GM21717 (cell line): ENCODE results near the gene MEGF9.

Experiments used
- ATAC-seq: cut with Tn5 transposase; IDR thresholded peaks from one replicate; pipeline ENCODE4 v1.9.1; 2021; ENCODE audit warnings: mild to moderate bottlenecking, moderate library complexity; ENCODE audit not compliant: unreplicated experiment

The MEGF9 gene

DNA sequence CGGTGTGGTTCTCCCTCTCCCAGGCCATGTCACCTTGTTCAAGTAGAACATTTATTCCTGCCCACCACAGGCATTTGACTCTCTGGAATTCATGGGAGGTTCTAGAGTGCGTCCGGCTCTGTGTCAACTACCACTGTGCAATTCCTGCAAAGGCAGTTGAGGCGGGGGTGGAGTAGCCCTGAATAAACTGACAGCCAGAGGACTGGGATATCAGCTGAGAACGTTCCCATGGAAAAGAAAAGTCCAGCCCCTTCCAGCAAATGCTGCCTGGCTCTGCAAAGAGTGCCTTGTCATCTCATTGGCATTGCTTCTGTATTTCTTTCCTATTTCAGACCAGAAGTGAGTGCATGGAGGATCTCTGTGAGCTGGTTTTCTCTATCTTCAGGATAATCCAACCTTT, 18.9 kb upstream of the MEGF9 start:
- no peak for ATAC-seq

DNA sequence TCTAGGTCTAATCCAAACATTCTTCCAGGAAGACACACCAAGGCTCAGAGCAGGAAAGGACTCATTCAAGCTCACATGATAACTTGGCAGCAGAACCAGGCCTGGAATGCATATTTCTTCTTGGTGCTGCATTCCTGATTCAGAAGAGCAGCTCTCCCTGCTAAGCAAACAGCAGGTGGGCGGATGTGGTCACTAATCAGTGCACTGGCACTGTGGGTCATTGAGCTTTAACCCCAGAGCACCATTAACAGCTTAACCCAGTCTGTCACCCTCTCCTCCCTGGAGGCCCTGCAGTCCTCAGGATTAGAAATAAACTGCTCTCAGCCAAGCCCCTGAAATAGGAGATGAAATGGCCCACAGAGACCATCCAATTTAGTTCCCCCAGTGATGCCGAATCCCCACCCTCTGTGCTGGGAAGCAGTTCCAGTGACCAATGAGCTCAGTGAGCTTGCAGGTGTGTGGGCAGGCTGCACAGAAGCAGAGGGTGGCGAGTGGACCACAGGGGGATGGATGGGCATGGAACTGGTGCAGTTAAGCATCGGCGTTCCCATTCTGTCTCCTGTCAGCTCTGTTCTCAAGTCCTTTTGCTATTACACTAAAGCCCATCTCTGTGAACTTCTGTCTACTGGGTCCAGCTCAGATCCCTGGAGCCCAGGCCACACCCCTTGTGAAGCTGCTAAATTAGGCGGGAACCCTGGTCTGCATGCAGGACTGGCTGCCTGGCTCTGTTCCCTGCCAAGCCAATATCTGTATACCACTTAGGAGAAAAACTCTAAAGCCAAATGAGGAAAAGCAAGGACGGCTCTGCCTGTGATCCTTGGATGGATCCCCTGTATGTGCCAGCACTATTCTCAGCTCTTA, 16.6 kb upstream of the MEGF9 start:
- no peak for ATAC-seq

DNA sequence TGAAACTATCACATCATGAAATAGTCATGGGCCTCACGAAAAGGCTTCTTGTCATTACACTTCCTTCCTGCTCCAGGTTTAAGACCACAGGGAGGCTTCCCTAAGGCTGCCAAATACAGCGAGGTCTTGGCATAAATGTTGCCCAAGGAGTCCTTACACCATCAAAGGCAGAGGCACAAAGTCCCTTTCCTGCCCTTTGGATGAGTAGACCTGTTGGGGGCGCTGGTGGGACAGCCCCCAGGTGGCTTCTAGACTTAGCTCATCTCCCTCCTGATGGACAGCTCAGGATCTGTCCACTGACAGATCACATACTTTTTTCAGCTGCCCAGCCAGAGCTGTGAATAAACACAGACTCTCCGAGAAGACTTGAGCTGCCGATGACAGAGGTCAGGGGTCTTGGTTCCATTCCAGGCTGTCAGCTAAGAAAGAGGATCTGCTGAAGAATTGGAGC, 15.5 kb upstream of the MEGF9 start:
- no peak for ATAC-seq

DNA sequence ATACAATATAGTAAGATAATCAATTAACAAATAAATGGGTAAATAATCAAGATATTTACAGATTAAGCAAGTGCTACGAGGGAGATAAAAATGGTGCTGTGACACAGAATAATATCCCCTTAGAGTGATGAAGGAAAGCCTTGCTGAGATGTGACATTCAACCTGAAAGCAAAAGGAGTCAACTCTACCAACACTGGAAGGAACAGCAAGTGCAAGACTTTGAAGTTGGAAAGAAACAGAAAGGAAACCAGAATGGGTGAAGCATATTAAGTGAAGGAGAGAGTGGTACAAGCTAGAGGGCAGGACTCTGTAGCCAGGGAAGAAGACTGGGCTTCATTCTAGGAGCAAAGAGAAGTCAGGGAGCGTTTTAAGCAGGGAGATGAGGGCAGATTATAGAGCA, 12.2 kb upstream of the MEGF9 start:
- peak; percentile 60 for ATAC-seq

- ATAC-seq, result no peak
These were observed 11.6 kb upstream of the MEGF9 start for GRCh38 chr9:120725907-120726306.

DNA sequence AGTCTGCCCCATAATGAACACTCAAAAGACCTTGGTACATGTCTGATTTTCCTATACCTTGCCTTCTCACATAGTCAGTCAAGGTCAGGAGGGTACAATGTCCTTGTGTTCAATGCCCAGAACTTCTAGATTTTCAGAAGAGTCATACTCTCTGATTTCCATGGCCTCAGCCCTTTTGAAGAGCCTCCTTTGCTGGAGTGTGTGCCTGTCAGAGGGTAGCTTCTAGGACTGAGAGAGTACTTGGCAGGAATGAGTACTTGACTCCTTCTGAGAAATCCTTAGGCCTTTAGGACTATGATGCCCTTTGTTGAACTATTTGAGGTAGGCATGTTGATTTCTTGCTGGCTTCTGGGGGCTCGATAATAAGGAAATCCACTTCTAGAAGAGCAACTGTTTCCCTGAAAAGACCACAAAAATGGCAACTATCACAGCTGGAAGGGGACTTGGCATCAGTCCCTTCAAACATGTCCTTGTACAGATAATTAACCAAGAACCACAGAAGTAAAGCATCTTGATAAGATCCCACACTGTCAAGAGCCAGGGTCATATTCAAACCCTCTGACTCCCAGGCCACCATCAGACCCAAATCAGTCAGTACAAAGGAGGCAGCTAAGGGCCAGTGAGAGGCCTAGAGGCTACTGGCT, 10.6 kb upstream of the MEGF9 start:
- no peak for ATAC-seq

DNA sequence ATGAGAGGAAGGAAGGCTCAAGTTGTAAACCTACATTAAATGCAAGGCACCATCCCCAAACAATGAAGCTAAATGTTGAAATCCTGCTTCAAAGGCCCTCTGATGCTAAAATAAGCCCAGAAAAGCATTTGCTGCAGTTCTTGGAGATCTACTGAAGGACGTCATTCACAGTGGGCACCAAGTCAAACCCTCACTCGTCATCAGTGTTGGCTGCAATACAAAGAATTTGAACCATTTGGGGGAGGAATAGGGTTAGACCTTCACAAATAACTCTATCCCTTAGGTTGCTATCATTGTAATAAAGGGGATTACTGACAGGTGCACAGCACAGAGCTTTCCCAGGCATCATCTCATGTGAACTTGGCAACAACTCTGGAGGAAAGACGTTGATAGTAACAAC, 9.3 kb upstream of the MEGF9 start:
- no peak for ATAC-seq

DNA sequence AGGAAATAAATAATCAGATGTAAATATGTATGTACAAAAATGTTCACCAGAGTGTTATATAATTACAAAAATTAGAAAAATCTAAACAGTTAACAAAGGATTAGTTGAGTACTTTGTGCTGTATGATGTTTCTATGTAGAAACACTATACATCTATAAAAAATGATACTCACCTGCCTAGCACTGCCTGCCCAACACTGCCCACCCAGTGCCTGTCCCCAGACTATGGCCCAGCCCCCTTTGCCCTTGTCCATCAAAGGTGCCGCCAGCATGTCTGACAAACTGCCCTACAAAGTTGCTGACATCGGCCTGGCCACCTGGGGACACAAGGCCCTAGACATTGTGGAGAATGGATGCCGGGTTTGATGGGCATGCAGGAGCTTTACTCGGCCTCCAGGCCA, 6.1 kb upstream of the MEGF9 start:
- no peak for ATAC-seq

DNA sequence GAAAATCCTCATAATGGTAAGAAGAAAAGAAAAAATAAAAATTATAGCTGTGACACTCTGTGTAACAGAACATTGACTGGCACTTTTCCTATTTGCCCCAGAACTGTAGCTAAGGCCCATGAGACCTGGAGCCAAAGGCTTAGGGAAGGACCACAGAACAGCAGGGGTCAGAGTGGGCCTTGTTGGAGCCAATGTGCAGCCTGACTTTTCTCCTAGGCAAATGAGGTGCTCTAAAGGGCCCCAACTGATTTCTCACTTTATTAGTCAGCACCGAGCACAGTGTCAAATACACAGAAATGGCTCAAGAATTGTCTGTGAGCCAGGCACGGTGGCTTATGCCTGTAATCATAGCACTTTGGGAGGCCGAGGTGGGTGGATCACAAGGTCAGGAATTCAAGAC, 4.0 kb upstream of the MEGF9 start:
- ATAC-seq, result no peak

- no peak for ATAC-seq
These were observed 2.9 kb upstream of the MEGF9 start for GRCh38 chr9:120717176-120717575.

GRCh38 chr9:120716483-120716882, 2.2 kb upstream of the MEGF9 start:
- no peak for ATAC-seq

DNA sequence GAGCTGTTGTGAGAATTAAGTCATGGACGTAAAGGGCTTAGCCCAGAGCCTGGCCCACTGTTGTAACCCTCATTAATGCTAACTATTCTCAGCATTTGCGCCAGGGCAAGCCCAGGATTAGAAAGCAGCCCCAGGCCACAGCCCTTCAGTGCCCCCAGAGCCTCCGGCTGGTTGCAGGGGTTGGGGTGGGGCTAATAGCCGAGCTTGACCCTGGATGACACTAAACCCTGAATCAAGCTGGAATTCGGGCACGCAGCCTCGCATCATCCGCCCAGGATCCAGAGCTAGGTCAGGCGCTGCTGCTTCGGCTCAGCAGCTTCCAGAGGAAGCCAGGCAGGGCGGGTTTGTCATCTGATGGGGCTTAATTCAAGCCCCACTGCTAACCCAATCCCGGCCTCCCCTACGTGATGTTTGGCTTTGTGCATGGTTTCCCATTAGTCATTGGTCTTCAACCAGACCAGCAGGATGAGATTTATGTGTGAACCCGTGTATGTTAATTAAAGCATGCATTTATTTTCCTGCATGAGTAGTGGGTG, 1.2 kb upstream of the MEGF9 start:
- ATAC-seq, result no peak

DNA sequence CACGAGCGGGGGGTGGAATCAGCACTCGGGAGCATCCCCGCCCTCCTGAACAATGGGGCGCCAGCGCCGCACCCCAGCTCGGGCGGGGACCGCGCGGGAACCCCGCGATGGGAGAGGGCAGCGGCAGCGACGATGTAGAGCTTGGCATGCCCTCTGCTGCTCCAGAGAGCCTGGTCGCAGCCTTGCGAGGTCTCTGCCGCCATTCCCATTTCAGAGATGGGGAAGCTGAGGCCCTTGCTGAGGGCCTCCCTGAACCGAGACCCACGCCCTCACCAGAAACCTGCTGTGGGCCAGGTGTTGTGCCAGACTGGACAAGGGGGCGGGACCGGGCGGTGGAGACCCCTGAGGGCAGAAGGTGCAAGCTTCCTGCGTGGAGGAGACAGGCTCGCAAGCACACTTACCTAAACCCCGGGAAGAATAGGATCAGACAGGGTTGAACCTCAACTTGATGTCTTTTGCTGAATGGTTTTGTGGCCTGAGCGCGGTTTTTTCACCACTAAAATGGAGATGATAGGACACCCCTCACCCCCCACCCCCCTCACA, 647 bp upstream of the MEGF9 start:
- ATAC-seq, result no peak

DNA sequence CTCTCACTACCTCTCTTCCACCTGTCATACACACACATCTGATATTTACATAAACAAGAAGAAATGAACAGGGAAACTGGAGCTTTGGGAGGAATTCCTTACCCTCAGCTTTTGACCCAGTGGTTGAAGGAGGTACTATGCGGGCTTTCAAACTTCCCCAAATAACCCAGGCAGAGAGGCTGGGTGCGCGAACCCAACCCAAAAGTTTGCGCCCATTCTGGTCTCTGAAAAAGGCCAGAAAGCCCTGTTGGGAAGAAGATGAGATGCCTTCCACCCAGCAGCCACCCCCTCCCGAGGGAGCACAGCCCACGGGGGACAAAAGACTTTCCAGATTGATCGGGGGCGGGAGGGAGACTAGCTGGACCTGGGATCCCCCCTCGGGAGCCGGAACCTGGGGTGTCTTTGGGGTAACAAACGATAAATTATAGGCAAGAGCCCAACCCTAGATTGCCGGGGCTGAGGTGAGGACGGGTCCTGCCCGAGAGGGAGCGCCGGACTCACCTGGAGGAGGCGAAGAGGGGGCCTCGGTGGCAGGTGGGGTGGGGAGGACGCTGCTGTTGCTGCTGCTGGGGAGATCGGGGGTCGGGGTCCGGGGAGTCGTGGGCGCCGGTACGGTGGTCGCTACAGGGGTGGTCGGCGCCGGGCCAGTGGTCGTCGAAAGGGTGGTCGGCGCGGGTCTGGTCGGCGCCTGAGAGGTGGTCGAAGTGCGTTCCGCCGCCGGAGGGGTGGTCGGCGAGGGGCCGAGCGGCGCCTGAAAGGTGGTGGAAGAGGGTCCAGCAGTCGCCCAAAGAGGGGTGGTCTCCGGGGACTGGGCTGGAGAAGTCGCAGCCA, 798 bp downstream of the MEGF9 start:
- ATAC-seq, result no peak

DNA sequence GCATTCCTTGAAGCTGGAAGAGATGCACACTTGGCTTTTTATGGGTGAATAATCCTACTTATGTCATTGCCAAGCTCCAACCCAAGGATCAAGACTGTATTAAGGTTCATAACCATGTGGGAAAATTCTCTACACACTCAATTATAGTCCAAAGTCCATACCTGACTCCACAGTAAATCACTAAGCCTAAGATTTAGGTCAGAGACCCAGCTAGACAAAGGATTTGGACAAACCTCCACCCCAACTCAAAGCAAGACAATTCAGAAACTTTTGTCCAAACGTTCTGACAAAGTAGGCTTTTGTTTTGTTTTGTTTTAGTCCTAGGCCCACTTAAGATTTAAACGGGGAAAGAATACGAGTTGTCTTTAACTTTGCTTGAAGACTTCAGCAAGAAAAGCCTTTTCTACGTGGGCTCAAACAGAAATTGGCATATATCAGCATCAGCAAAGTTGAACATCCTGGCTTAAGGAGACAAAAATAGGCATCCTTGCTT, 1.7 kb downstream of the MEGF9 start:
- ATAC-seq, result no peak

DNA sequence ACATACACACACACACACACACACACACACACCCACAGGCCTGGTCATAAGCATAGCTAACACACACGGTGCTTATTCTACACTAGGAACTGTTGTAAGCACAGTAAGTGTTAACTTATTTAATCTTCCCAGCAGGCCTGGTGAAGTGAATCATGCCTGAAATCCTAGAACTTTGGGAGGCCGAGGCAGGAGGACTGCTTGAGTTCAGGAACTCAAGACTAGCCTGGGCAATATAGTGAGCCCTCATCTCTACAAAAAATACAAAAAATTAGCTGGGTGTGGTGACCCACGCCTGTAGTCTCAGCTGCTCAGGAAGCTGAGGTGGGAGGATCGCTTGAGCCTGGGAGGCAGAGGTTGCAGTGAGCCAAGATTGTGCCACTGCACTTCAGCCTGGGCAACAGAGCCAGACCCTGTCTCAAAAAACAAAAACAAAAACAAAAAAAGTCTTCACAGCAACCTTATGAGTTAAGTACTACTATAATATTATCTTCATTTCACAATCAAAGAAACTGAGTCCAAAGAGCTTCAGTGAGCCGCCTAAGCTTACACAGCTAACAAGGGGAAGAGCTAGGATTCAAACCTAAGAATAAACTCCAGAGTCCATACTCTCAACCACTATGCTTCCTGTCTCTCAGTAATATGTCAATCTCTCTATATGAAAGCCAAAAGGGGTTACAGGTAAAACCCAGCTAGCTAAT, 2.3 kb downstream of the MEGF9 start:
- ATAC-seq, result no peak

DNA sequence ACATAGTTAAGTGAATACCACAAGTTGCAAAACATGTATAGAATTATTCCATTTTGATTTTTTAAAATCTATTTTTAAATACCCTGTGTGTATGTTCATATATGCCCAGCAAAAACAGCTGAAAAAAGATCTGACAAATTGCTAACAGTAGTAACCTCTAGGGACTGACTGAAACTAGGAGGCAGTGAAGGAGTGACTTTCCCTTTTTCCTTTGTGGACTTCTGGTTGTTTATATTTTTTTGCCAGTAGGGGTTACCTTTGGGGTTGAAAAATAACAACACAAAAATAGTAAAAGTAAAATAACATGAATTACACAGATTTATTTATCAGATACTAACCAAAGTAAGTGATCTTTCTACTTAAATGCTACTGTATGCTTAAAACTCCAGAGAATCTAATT, 2.9 kb downstream of the MEGF9 start:
- no peak for ATAC-seq

DNA sequence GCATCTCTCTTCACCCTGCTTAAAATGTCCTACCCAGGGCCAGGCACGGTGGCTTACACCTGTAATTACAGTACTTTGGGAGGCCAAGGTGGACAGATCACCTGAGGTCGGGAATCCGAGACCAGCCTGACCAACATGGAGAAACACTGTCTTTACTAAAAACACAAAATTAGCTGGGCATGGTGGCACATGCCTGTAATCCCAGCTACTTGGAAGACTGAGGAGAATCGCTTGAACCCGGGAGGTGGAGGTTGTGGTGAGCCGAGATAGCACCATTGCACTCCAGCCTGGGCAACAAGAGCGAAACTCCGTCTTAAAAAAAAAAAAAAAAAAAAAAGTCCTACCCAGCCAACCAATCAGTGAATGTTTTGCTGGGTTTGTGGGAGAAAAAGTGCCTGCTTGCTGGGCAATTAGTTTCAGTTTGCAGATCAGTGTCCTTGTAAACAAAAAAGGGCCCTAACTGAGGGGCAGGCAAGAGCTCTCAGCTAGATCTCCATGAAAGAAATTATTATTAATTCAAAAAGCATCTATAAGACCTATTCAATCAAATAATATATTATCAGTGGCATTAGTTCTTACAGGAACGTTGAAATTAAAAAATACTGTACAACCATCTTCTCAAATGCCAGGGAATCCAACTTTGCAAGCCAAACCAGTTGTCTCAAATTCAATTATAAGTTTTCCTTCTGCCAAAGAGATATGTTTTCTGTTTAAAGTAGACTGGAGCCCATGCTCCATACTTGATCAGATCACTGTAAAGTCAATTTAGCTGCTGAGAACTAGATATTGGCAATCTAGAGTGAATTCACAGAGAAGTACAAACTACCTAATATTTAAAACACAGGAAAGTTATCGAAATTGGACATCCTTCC, 3.9 kb downstream of the MEGF9 start:
- ATAC-seq, result no peak

GRCh38 chr9:120708526-120709224, 5.6 kb downstream of the MEGF9 start:
- ATAC-seq, result no peak
